Measurements from ENCODE around the gene NGEF. TPM values are rescaled to one million over a fixed set of nuclear protein-coding genes. Genes with fewer than 3 reads are reported as not detected.
A peak's percentile ranks its signal among the peaks of the same experiment; 100 is the strongest.

The NGEF gene
- total RNA-seq, 6 experiments from 2014 or later, result 16.4 to 20.9 (median 20.2) TPM

DNA sequence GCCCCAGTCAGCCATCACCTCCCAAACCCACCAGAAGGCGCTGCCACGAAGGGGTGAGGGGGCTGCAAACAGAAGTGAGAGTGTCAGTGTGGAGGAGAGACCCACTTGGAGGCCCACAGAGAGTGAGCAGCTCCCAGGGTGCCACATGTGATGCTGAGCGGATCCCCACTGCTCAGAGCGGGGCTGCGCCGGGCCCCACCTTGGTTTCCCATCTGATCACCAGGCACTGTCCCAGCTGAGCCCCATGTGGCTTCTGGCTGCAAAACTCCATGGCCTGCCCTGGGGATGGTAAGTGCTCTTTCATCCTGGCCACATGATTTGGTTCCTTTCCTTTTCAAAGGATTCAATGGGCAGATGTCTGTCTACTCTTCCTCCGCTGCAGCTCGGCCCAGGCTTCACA, 119.2 kb downstream of the NGEF start:
- H3K36me3 ChIP-seq, result peaks cover 0 to 7% (median 0%) of the 10 kb centered on the region in 4 donors
- WGBS (ENCODE audit: insufficient coverage, low coverage, low lambda C conversion rate, missing lambda C conversion rate), result 92% methylated on average over 2 of the region's 8 CpGs
- H3K4me1 ChIP-seq, result no peaks in the 10 kb centered on the region
- ATAC-seq (no peak), DNase-seq (peak in 1 of 3 donors; percentile 38)
- no peak overlapping the region for H3K4me3 ChIP-seq
- no peaks in the 10 kb centered on the region for H3K9me3 ChIP-seq
- no peaks in the 10 kb centered on the region for H3K27me3 ChIP-seq
- intact Hi-C loops (cut with DNase I), result no loop called here
- TF ChIP-seq, protein P1, sequence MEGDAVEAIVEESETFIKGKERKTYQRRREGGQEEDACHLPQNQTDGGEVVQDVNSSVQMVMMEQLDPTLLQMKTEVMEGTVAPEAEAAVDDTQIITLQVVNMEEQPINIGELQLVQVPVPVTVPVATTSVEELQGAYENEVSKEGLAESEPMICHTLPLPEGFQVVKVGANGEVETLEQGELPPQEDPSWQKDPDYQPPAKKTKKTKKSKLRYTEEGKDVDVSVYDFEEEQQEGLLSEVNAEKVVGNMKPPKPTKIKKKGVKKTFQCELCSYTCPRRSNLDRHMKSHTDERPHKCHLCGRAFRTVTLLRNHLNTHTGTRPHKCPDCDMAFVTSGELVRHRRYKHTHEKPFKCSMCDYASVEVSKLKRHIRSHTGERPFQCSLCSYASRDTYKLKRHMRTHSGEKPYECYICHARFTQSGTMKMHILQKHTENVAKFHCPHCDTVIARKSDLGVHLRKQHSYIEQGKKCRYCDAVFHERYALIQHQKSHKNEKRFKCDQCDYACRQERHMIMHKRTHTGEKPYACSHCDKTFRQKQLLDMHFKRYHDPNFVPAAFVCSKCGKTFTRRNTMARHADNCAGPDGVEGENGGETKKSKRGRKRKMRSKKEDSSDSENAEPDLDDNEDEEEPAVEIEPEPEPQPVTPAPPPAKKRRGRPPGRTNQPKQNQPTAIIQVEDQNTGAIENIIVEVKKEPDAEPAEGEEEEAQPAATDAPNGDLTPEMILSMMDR (IDR thresholded peaks at IDR 0.05), result no peak
- TF ChIP-seq POLR2A (IDR thresholded peaks at IDR 0.05), result no peak
- no peak overlapping the region for H3K27ac ChIP-seq

DNA sequence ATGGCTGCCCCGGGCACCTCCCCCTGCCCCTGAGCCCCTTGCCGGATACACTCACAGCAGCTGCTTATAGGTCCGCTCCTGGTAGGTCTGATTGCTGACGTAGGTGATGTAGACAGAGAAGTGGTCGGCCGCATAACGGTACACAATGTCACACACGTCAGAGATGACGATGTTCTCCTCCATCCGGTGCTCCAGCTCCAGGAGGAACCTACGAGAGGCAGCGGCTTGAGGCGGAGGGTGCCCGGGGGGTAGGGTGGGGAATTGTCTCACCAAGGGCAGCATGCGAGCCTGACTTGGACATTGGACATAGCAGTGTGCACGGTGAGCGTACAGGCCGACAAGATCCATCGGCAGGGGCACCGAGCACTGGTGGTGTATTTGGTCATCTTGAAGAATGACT, 120.2 kb downstream of the NGEF start:
- no peaks in the 10 kb centered on the region for H3K4me1 ChIP-seq
- ATAC-seq (no peak), DNase-seq (peak in 1 of 3 donors; percentile 35)
- no peak overlapping the region for H3K4me3 ChIP-seq
- TF ChIP-seq, protein P1 (IDR thresholded peaks at IDR 0.05), result no peak
- TF ChIP-seq POLR2A (IDR thresholded peaks at IDR 0.05), result no peak
- H3K27me3 ChIP-seq, result no peaks in the 10 kb centered on the region
- H3K9me3 ChIP-seq, result no peaks in the 10 kb centered on the region
- H3K27ac ChIP-seq, result no peak overlapping the region
- H3K36me3 ChIP-seq, result peaks cover 0 to 7% (median 0%) of the 10 kb centered on the region in 4 donors
- intact Hi-C loops (cut with DNase I), result no loop called here
- WGBS (ENCODE audit: insufficient coverage, low coverage, low lambda C conversion rate, missing lambda C conversion rate), result 94% methylated on average over 12 of the region's 20 CpGs

DNA sequence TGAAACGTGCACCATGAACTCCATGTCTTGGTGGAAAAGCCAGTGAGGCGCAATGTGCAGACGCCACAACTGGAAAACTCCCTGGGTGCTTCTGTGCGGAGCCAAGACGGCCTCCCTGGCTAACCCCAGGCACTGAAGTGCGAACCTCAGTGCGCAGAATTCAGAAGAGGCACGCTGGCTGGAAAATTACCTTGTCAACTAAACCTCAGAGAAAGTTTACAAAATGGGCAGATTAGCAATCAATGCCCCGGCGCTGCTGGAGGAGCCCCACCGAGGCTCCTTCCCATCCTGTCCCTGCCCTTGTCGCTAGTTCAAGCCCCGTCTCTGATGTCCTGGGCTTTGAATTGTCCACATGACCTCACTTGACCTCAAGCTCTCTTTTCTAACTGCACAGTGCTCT, 120.8 kb downstream of the NGEF start:
- Histone ChIP-seq H3K27me3 (no peaks in the 10 kb centered on the region), H3K4me3 (no peak overlapping the region), H3K27ac (no peak overlapping the region), H3K9me3 (no peaks in the 10 kb centered on the region), H3K36me3 (peaks cover 0 to 12% (median 1%) of the 10 kb centered on the region in 4 donors), H3K4me1 (no peaks in the 10 kb centered on the region)
- DNase-seq, result no peak
- WGBS (ENCODE audit: insufficient coverage, low coverage, low lambda C conversion rate, missing lambda C conversion rate), result 76% methylated on average over 4 of the region's 13 CpGs
- no peak for TF ChIP-seq POLR2A (IDR thresholded peaks at IDR 0.05)
- TF ChIP-seq, protein P1 (IDR thresholded peaks at IDR 0.05), result no peak
- no peak for ATAC-seq
- intact Hi-C loops (cut with DNase I), result no loop called here

DNA sequence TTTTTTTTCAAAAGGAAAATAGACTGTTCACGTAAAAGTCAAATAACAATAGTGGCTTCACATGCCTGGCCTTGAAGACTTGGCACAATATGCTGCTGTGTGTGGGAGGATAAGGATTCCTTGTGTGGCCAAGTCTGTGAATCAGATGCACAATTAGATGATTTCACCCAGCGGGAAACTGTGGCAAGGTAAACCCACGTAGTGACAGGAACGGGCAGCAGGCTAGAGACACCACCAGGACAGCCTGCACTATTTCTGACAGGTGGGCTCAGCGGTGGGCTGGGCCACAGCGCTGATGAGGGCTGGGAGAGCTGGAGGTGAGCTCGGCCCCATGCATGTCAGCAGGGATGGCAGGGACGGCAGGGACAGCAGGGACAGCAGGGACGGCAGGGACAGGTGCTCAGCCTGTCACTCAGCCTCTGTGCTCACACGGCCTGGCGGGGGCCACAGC, 121.4 kb downstream of the NGEF start:
- ATAC-seq, result peak in 1 of 4 donors; percentile 21
- peak in 1 of 3 donors; percentile 30 for DNase-seq
- no peak overlapping the region for H3K27ac ChIP-seq
- H3K9me3 ChIP-seq, result no peaks in the 10 kb centered on the region
- H3K4me3 ChIP-seq, result no peak overlapping the region
- H3K4me1 ChIP-seq, result no peaks in the 10 kb centered on the region
- H3K27me3 ChIP-seq, result no peaks in the 10 kb centered on the region
- intact Hi-C loops (cut with DNase I), result no loop called here
- 75% methylated on average over 1 of the region's 11 CpGs for WGBS (ENCODE audit: insufficient coverage, low coverage, low lambda C conversion rate, missing lambda C conversion rate)
- H3K36me3 ChIP-seq, result peaks cover 0 to 15% (median 1%) of the 10 kb centered on the region in 4 donors
- no peak for TF ChIP-seq POLR2A (IDR thresholded peaks at IDR 0.05)
- TF ChIP-seq, protein P1 (IDR thresholded peaks at IDR 0.05), result no peak
